ENCODE results near the gene MASP1.

DNA sequence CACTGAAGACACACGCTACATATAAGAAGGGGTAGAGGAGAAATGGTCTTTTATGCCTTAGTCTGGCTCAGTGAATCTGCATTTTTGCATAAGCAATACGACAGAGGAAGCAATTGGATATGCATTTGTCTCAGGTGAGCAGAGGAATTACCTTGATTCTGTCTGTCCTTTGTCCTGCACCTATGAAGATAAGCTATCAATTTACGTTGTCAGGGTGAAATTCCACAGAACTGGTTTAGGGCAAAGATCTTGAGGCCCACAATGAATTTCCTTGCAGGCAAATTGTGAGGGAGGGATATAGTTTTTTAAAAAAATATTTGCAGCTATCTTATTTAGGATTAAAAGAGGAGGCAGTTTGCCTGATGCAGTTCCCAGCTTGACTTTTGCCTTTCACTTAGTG, 31.6 kb upstream of the MASP1 start:
- TF ChIP-seq CTCF (IDR thresholded peaks at IDR 0.05) (no peak), ZFX (IDR thresholded peaks at IDR 0.05; ENCODE audit: borderline replicate concordance) (no peak)
